Subcutaneous adipose tissue (tissue), 4 donors: ENCODE measurements around the gene TBC1D16. TPM values are rescaled to one million over a fixed set of nuclear protein-coding genes. Genes with fewer than 3 reads are reported as not detected.

ENCODE experiments used
- total RNA-seq, 4 donors: library from RNA; depleted of rRNA; stranded (reverse); fragments of >200 nt; gene quantifications; one replicate each; pipeline ENCODE4 v1.1.0, GENCODE V29; 2016
- TF ChIP-seq, protein P1 (sequence below): fragments of 450-650 bp; IDR thresholded peaks from one replicate; pipeline ENCODE4 v1.5.1; 2016; ENCODE audit warnings: low read depth, mild to moderate bottlenecking, control low read depth, antibody characterized with exemption, moderate library complexity

TBC1D16 gene
- total RNA-seq, 4 donors from 2014 or later = 43.5 to 115 (median 60.5) TPM

DNA sequence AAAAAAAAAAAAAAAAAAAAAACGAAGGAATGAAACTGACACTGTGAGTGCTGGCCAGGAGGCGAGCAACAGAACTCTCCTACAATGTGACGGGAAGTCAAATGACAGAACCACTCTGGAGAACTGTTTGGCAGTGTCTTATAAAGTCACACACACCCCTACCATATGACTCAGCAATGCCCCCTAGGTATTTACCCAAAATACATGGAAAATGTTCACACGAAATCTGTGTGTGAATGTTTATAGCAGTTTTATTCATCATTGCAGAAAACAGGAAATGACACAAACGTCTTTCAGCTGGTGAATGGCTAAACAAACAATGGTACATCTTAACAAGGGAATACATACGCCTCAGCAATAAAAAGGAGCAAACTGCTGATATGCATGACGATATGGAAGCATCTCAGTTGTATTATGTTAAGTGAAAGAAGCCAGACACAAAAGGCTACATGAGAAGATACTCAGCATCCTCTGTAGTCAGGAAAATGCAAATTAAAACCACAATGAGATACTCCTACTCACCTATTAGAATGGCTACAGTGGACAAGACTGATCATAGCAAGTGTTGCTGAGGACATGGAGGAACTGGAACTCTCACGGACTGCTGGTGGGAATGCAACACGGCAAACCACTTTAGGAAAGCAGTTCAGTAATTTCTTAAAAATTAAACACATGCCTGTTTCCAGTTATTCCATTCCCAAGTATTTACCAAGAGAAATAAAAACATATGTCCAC is 74.7 kb downstream of the TBC1D16 start:
- TF ChIP-seq, protein P1, sequence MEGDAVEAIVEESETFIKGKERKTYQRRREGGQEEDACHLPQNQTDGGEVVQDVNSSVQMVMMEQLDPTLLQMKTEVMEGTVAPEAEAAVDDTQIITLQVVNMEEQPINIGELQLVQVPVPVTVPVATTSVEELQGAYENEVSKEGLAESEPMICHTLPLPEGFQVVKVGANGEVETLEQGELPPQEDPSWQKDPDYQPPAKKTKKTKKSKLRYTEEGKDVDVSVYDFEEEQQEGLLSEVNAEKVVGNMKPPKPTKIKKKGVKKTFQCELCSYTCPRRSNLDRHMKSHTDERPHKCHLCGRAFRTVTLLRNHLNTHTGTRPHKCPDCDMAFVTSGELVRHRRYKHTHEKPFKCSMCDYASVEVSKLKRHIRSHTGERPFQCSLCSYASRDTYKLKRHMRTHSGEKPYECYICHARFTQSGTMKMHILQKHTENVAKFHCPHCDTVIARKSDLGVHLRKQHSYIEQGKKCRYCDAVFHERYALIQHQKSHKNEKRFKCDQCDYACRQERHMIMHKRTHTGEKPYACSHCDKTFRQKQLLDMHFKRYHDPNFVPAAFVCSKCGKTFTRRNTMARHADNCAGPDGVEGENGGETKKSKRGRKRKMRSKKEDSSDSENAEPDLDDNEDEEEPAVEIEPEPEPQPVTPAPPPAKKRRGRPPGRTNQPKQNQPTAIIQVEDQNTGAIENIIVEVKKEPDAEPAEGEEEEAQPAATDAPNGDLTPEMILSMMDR = no peak

DNA sequence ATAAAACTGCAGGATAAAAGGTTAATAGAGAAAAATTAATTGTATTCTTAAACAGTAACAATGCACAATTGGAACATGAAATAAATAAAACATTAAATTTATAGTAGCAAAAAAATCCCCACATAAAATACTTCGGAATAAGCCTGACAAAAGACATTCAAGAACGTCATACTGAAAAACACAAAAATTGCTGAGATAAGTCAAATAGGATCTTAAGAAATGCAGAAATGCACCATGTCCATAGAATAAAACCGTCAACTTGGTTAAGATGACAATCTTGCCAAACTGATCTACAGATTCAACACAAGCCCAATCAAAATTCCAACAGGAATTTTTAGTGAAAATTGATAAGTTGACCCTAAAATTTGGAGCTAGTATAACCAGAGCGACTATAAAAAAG is 76.6 kb downstream of the TBC1D16 start:
- TF ChIP-seq, protein P1 = no peak

DNA sequence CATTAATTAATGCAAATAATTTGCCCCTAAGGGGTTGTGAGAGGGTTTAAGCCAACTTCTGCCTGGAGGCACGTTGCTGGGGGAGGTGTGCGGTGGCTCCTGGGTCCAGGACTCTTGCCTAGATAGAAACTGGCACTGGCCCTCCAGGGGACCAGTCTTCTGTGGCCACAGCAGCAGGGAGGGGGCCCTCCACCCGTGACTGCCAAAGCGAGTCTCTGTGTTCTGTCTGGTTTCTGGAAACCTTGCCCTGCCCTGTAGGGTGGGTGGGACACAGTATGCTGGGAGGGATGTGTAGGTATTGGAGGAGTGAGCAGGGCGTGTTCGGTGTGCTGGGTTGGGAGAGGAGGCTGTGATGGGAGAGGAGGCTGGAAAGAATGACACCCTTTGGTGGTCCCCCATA is 78.8 kb downstream of the TBC1D16 start:
- TF ChIP-seq, protein P1 = no peak

DNA sequence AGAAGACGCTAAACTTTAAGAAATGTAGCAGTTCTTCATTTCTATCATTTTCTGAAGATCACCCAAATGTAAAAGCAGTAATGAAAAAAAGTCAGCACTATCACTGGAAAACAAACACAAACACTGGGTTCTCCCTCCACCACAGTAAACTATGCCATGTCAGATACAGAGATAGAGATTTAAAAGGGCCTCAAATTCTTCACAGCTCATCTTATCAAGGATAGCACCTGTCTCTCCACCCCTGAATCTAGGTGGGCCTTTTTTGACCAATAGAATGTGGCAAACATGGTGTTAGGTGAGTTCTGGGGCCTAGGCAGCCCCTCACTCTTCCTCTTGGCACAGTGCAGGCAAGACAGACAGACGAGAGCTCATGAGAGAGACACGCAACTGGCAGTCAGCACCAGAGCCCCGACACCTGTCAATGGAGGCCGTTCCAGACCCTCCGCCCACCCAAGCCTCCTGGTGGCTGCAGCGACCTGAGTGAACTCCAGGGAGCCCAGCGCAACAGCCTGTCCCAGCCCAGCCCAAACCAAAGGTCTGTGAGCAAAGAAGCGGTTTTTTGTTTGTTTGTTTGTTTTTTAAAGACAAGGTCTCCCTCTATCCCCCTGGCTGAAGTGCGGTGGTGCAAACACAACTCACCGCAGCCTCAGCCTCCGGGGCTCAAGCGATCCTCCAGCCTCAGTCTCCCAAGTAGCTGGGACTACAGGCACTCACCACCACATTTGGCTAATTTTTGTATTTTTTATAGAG is 79.8 kb downstream of the TBC1D16 start:
- TF ChIP-seq, protein P1 = no peak

DNA sequence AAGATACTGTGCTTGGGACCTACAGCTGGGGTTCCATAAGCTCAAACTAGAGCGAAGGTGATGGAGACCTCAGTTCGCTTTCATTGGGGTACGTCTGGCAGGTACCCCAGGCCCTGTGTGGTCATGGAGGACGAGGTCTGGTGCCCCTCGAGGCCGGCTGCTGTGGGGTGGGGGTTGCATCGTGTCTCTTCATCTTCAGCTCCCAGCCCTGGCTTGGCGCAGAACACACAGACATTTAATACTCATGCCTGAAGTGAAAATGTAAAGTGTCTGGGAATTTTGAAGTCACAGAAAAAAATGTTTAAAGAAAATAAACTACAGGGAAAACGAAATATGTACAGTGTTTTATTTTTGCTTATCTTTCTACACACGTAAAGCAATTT is 80.5 kb downstream of the TBC1D16 start:
- TF ChIP-seq, protein P1 = no peak

DNA sequence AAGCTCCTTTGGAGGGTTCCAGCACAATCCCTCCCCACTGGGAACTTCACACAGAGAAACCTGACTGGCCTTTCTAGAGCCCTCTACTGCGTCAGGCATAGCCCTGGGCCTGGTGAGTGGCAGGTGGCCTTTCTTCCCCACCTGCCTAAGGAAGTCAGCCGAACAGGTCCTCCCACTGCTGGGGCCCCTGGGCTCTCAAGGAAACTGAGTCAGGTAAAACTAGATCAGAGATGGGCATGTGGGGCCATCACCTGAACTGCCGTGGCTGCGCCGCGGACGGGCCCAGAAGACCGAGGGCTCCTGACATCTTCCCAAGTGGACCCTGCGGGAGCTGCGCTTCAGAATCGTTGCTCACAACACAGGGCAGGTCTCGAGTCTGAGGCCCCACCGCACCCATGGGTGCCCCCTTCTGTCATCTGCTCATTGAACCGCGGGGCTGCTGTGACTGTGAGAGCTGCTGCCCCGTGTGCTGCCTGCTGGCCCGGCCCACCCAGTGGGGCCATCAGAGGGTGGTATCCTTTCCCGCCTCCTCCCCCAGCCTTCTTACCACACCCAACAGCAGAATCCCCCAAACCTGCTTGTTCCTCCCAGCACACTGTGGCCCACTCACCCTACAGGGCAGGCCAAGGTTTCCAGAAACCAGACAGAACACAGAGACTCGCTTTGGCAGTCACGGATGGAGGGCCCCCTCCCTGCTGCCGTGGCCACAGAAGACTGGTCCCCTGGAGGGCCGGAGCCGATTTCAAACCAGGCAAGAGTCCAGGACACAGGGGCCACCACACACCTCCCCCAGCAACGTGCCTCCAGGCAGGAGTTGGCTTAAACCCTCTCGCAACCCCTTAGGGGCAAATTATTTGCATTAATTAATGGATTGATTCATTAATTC is 81.1 kb downstream of the TBC1D16 start:
- TF ChIP-seq, protein P1 = no peak

DNA sequence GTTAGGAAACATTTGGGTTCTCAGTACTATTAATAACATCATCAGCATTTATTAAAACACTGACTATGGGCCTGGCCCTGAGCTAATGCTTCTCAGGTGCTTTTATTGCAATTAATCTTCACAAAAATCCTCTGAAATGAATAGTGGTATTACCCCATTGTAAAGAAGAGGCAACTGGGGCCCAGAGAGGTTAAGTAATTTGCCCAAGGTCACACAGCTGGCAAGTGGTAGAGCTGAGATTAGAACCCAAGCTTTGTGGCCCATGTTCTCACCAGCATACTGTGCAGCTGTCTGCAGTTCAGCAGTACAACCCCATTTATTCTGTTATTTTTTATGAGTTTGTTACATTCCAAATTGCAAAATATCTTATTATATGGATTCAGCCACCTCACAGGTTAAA is 82.3 kb downstream of the TBC1D16 start:
- TF ChIP-seq, protein P1 = no peak
